Stomach (tissue), 4 donors: ENCODE measurements around the gene LAMP5.

Experiments
- EP300 ChIP-seq: sonication (generic); formaldehyde crosslinking; IDR thresholded peaks from one replicate; pipeline ENCODE4 v1.6.1; 2017; ENCODE audit warnings: antibody characterized with exemption
- POLR2A ChIP-seq, 4 donors: fragments of 450-650 bp; IDR thresholded peaks; one replicate each; pipeline ENCODE4 v1.6.1; 2016; ENCODE audit warnings: antibody characterized with exemption in 4 of 4, control low read depth in 2 of 4, mild to moderate bottlenecking in 1 of 4, moderate library complexity in 1 of 4
- POLR2AphosphoS5 ChIP-seq, 3 donors: sonication (generic); formaldehyde crosslinking; IDR thresholded peaks; one replicate each; pipeline ENCODE4 v1.6.1; 2016; ENCODE audit warnings: antibody characterized with exemption in 3 of 3
- TF ChIP-seq, protein P1 (sequence below), 7 experiments: fragments of 450-650 bp in 4 of 7; fragments of 200-600 bp in 3 of 7; sonication (generic) in 3 of 7; IDR thresholded peaks; one replicate each; pipeline ENCODE4 v1.5.1; 2016 to 2019; ENCODE audit warnings: antibody characterized with exemption in 7 of 7, control low read depth in 2 of 7, mild to moderate bottlenecking in 1 of 7

DNA sequence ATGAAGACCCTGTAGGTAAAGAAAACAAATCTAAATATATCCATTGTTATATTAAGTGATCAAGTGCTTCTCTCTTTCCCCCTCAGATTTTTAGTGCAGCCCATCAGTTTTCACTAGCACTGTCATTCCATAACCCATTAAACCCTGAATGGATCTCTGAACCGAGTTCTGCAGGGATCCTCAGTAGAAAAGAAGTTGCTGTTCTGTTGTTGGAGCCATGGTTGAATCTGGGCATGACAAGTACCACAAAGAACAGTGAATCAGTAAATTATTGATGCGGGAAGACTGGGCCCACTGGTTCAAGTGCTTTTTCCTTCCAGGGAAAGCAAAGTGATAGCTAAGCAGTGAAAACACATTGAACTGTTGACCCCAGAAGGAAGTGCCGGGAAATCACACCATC lies 60.4 kb downstream of the LAMP5 start:
- TF ChIP-seq, protein P1, sequence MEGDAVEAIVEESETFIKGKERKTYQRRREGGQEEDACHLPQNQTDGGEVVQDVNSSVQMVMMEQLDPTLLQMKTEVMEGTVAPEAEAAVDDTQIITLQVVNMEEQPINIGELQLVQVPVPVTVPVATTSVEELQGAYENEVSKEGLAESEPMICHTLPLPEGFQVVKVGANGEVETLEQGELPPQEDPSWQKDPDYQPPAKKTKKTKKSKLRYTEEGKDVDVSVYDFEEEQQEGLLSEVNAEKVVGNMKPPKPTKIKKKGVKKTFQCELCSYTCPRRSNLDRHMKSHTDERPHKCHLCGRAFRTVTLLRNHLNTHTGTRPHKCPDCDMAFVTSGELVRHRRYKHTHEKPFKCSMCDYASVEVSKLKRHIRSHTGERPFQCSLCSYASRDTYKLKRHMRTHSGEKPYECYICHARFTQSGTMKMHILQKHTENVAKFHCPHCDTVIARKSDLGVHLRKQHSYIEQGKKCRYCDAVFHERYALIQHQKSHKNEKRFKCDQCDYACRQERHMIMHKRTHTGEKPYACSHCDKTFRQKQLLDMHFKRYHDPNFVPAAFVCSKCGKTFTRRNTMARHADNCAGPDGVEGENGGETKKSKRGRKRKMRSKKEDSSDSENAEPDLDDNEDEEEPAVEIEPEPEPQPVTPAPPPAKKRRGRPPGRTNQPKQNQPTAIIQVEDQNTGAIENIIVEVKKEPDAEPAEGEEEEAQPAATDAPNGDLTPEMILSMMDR (IDR thresholded peaks at IDR 0.05) = no peak
- TF ChIP-seq POLR2A (IDR thresholded peaks at IDR 0.05) (no peak), POLR2AphosphoS5 (IDR thresholded peaks at IDR 0.05) (no peak), EP300 (no peak)
